Measurements from ENCODE around the gene UBE2H.

- TF ChIP-seq POLR2AphosphoS5 (IDR thresholded peaks at IDR 0.05) (no peak), CTCF (IDR thresholded peaks at IDR 0.05) (no peak)
Observed at GRCh38 chr7:129855935-129856717, 96.6 kb downstream of the UBE2H start.
